Amniotic stem cell (primary cell): ENCODE data around the gene PUS10.

Source experiments
- DNase-seq: peaks from one replicate; lab custom pipeline; 2025; lab: John Stamatoyannopoulos, UW

The PUS10 gene

GRCh38 chr2:60972889-60973656 lies 45.0 kb downstream of the PUS10 start:
- DNase-seq: no peak

- DNase-seq: no peak
Observed at GRCh38 chr2:60966507-60967405, 51.3 kb downstream of the PUS10 start.

GRCh38 chr2:60965499-60965785 lies 52.6 kb downstream of the PUS10 start:
- no peak for DNase-seq

GRCh38 chr2:60964651-60965498 lies 53.2 kb downstream of the PUS10 start:
- DNase-seq: no peak

- DNase-seq: no peak
Observed at GRCh38 chr2:60963190-60963589, 54.9 kb downstream of the PUS10 start.

- no peak for DNase-seq
Observed at GRCh38 chr2:60962528-60962927, 55.5 kb downstream of the PUS10 start.

GRCh38 chr2:60961457-60961856 lies 56.6 kb downstream of the PUS10 start:
- DNase-seq: no peak

GRCh38 chr2:60960706-60961105 lies 57.3 kb downstream of the PUS10 start:
- DNase-seq: no peak

GRCh38 chr2:60959501-60959900 lies 58.6 kb downstream of the PUS10 start:
- DNase-seq: no peak

GRCh38 chr2:60958800-60959199 lies 59.3 kb downstream of the PUS10 start:
- no peak for DNase-seq

- DNase-seq: no peak
Observed at GRCh38 chr2:60958361-60958760, 59.7 kb downstream of the PUS10 start.

- no peak for DNase-seq
Observed at GRCh38 chr2:60957643-60958042, 60.4 kb downstream of the PUS10 start.

GRCh38 chr2:60957224-60957623 lies 60.8 kb downstream of the PUS10 start:
- no peak for DNase-seq

GRCh38 chr2:60954139-60954538 lies 63.9 kb downstream of the PUS10 start:
- DNase-seq: no peak

- no peak for DNase-seq
Observed at GRCh38 chr2:60948926-60949579, 69.0 kb downstream of the PUS10 start.

- DNase-seq: no peak
Observed at GRCh38 chr2:60948161-60948560, 69.9 kb downstream of the PUS10 start.

- no peak for DNase-seq
Observed at GRCh38 chr2:60947056-60947455, 71.0 kb downstream of the PUS10 start.

- DNase-seq: no peak
Observed at GRCh38 chr2:60945341-60945740, 72.7 kb downstream of the PUS10 start.

- DNase-seq: no peak
Observed at GRCh38 chr2:60939622-60940021, 78.4 kb downstream of the PUS10 start.

- no peak for DNase-seq
Observed at GRCh38 chr2:60938301-60938700, 79.8 kb downstream of the PUS10 start.

GRCh38 chr2:60936757-60937156 lies 81.3 kb downstream of the PUS10 start:
- DNase-seq: no peak

GRCh38 chr2:60934165-60934722 lies 83.8 kb downstream of the PUS10 start:
- no peak for DNase-seq
